HG03039 (cell line): ENCODE data around the gene WWC1.

Experiments
- ATAC-seq: cut with Tn5 transposase; IDR thresholded peaks from one replicate; pipeline ENCODE4 v1.9.1; 2021; ENCODE audit warnings: mild to moderate bottlenecking, moderate library complexity; ENCODE audit not compliant: unreplicated experiment

The WWC1 gene

GRCh38 chr5:168474319-168474718 is 182.9 kb downstream of the WWC1 start:
- no peak for ATAC-seq

GRCh38 chr5:168477060-168477459 is 185.6 kb downstream of the WWC1 start:
- ATAC-seq, result no peak

- no peak for ATAC-seq
Observed at GRCh38 chr5:168479166-168479565, 187.7 kb downstream of the WWC1 start.

GRCh38 chr5:168480601-168481000 is 189.2 kb downstream of the WWC1 start:
- no peak for ATAC-seq

- peak; percentile 94 for ATAC-seq
Observed at GRCh38 chr5:168481330-168481788, 189.9 kb downstream of the WWC1 start.

- ATAC-seq, result no peak
Observed at GRCh38 chr5:168482361-168482760, 190.9 kb downstream of the WWC1 start.

- peak; percentile 76 for ATAC-seq
Observed at GRCh38 chr5:168486136-168486879, 194.9 kb downstream of the WWC1 start, which contains the start of gene RARS1. RARS1 (plus strand) TSS chr5:168486471; CDS start chr5:168486499, 28 bp downstream.

GRCh38 chr5:168489059-168489458 is 197.6 kb downstream of the WWC1 start:
- ATAC-seq, result no peak

- no peak for ATAC-seq
Observed at GRCh38 chr5:168494057-168494555, 202.7 kb downstream of the WWC1 start.

GRCh38 chr5:168502563-168503237 is 211.3 kb downstream of the WWC1 start:
- ATAC-seq, result no peak

GRCh38 chr5:168513861-168514428 is 222.5 kb downstream of the WWC1 start:
- no peak for ATAC-seq
